OCI-LY3 (cell line): Measurements from ENCODE around the gene NHLRC1.

ENCODE experiments used
- H2AFZ ChIP-seq: fragments of 200-600, 300-600 bp; shearing (Covaris generic); 2 replicates; pipeline ENCODE4 v1.6.0; 2014; ENCODE audit warnings: antibody characterized with exemption, low read depth, low read length
- H3K27ac ChIP-seq: fragments of 200-600, 300-600 bp; sonication (generic); 2 replicates; pipeline ENCODE4 v1.5.1; 2014; ENCODE audit warnings: mild to moderate bottlenecking, low read length, moderate library complexity, mixed read lengths
- H3K27me3 ChIP-seq: fragments of 200-600, 300-600 bp; sonication (generic); 2 replicates; pipeline ENCODE4 v1.6.1; 2014; ENCODE audit warnings: low read depth, low read length, mixed read lengths
- H3K36me3 ChIP-seq: fragments of 200-600, 300-600 bp; sonication (generic); replicated peaks from 2 replicates; pipeline ENCODE3; 2014; ENCODE audit warnings: low read depth, low read length, mixed read lengths
- H3K4me1 ChIP-seq: fragments of 300-600, 200-600 bp; sonication (generic); 2 replicates; pipeline ENCODE4 v1.6.1; 2014; ENCODE audit warnings: low read length, mixed read lengths
- H3K4me2 ChIP-seq: fragments of 200-600, 300-600 bp; sonication (generic); 2 replicates; pipeline ENCODE4 v1.6.1; 2014; ENCODE audit warnings: low read length, mixed read lengths
- H3K4me3 ChIP-seq: fragments of 300-600, 200-600 bp; sonication (generic); 2 replicates; pipeline ENCODE4 v1.5.1; 2014; ENCODE audit warnings: antibody characterized with exemption, mild to moderate bottlenecking, low read length, moderate library complexity
- H3K79me2 ChIP-seq: fragments of 300-600, 200-600 bp; shearing (Covaris generic); 2 replicates; pipeline ENCODE4 v1.6.1; 2014; ENCODE audit warnings: mild to moderate bottlenecking, low read length, mixed read lengths
- H3K9ac ChIP-seq: fragments of 300-600, 200-600 bp; shearing (Covaris generic); 2 replicates; pipeline ENCODE4 v1.6.0; 2014; ENCODE audit warnings: mild to moderate bottlenecking, low read length, moderate library complexity
- H3K9me3 ChIP-seq: fragments of 200-600, 300-600 bp; shearing (Covaris generic); 2 replicates; pipeline ENCODE4 v1.6.1; 2014; ENCODE audit warnings: low read length, mixed read lengths; ENCODE audit not compliant: insufficient read depth
- H4K20me1 ChIP-seq: fragments of 200-600, 300-600 bp; sonication (generic); 2 replicates; pipeline ENCODE4 v1.6.1; 2016; ENCODE audit warnings: low read length, mixed read lengths; ENCODE audit not compliant: insufficient read depth
- CTCF ChIP-seq: fragments of 200-600, 300-600 bp; sonication (generic); IDR thresholded peaks from 2 replicates; pipeline ENCODE4 v1.5.1; 2014; ENCODE audit warnings: antibody characterized with exemption, low read length, low read depth
- EZH2phosphoT487 ChIP-seq: fragments of 200-600 bp; shearing (Covaris generic); IDR thresholded peaks from 2 replicates; pipeline ENCODE4 v1.6.1; 2018; ENCODE audit warnings: antibody characterized with exemption, mixed run types, low read depth

Gene NHLRC1

GRCh38 chr6:18076231-18076630 is 46.2 kb downstream of the NHLRC1 start:
- no peaks in the 10 kb centered on the region for H3K36me3 ChIP-seq
- TF ChIP-seq CTCF (no peak), EZH2phosphoT487 (no peak)
- H3K4me1 ChIP-seq: peaks cover 5% of the 10 kb centered on the region; the same call in 1 of the 2 replicates
- no peak overlapping the region for H3K27ac ChIP-seq
- no peaks in the 10 kb centered on the region for H3K27me3 ChIP-seq
- no peaks in the 10 kb centered on the region for H3K79me2 ChIP-seq
- H3K4me2 ChIP-seq: no peak overlapping the region
- no peak overlapping the region for H2AFZ ChIP-seq
- H4K20me1 ChIP-seq: no peaks in the 10 kb centered on the region
- no peak overlapping the region for H3K4me3 ChIP-seq
- no peaks in the 10 kb centered on the region for H3K9me3 ChIP-seq
- H3K9ac ChIP-seq: no peak overlapping the region

GRCh38 chr6:18072841-18073240 is 49.6 kb downstream of the NHLRC1 start:
- Histone ChIP-seq H3K79me2 (no peaks in the 10 kb centered on the region), H3K4me3 (no peak overlapping the region), H3K9me3 (no peaks in the 10 kb centered on the region)

GRCh38 chr6:18070486-18070885 is 52.0 kb downstream of the NHLRC1 start:
- no peaks in the 10 kb centered on the region for H4K20me1 ChIP-seq

More at GRCh38 chr6:18072841-18073240, 49.6 kb downstream of the NHLRC1 start:
- Histone ChIP-seq H3K4me2 (no peak overlapping the region), H3K36me3 (no peaks in the 10 kb centered on the region), H3K27ac (no peak overlapping the region), H3K9ac (no peak overlapping the region), H3K27me3 (no peaks in the 10 kb centered on the region), H4K20me1 (no peaks in the 10 kb centered on the region), H3K4me1 (no peaks in the 10 kb centered on the region), H2AFZ (no peak overlapping the region)
- no peak for TF ChIP-seq CTCF
- no peak for TF ChIP-seq EZH2phosphoT487

More at GRCh38 chr6:18070486-18070885, 52.0 kb downstream of the NHLRC1 start:
- Histone ChIP-seq H2AFZ (no peak overlapping the region), H3K4me2 (no peak overlapping the region), H3K79me2 (no peaks in the 10 kb centered on the region), H3K27me3 (no peaks in the 10 kb centered on the region), H3K9me3 (no peaks in the 10 kb centered on the region), H3K36me3 (no peaks in the 10 kb centered on the region), H3K4me1 (no peaks in the 10 kb centered on the region), H3K27ac (no peak overlapping the region), H3K4me3 (no peak overlapping the region), H3K9ac (no peak overlapping the region)
- TF ChIP-seq CTCF: no peak
- no peak for TF ChIP-seq EZH2phosphoT487
